ENCODE data around the gene ANXA11. TPM values are rescaled to one million over a fixed set of nuclear protein-coding genes. Genes with fewer than 3 reads are reported as not detected.
"Not testable (repeated sequence)": the region's sequence is repeated elsewhere in the genome, so short reads cannot be mapped to it uniquely, and the experiment has no call there.

Gene ANXA11
- total and polyA plus RNA-seq, 2 experiments from 2014 or later, result 42.3 to 70.0 TPM

GRCh38 chr10:80202934-80203834 lies 2.2 kb downstream of the ANXA11 start:
- no peaks in the 10 kb centered on the region for H3K9me3 Mint-ChIP-seq
- Histone ChIP-seq H3K9me2 (ENCODE audit: insufficient read depth) (no peaks in the 10 kb centered on the region), H3K36me3 (ENCODE audit: insufficient read depth) (no peaks in the 10 kb centered on the region; the same call in 1 of the 2 replicates), H3K27me3 (ENCODE audit: insufficient read depth) (peaks cover 24% of the 10 kb centered on the region), H3K27ac (ENCODE audit: low read depth) (peak overlapping the region; percentile 81), H3K4me3 (peak overlapping the region; percentile 73), H3F3A (replicated peaks; ENCODE audit: low read depth) (peaks cover 4% of the 10 kb centered on the region; the same call in 1 of the 2 replicates), H2AFZ (no peak overlapping the region), H3K4me2 (peak overlapping the region; percentile 88), H4K20me1 (replicated peaks; ENCODE audit: insufficient read depth) (peaks cover 19% of the 10 kb centered on the region), H3K4me1 (ENCODE audit: insufficient read depth) (peaks cover 43% of the 10 kb centered on the region), H3K79me2 (replicated peaks; ENCODE audit: insufficient read depth) (peaks cover 59% of the 10 kb centered on the region)
- TF ChIP-seq EZH2phosphoT487 (IDR thresholded peaks at IDR 0.05; ENCODE audit: unreplicated experiment) (no peak), ZNF331 (CRISPR knock-in tag; IDR thresholded peaks at IDR 0.05; ENCODE audit: low read depth) (no peak), JUNB (IDR thresholded peaks at IDR 0.05; ENCODE audit: unreplicated experiment) (no peak), ETS1 (IDR thresholded peaks at IDR 0.05) (no peak), POLR2AphosphoS5 (IDR thresholded peaks at IDR 0.05; ENCODE audit: low read depth) (no peak), CTCF (conservative IDR thresholded peaks at IDR 0.05; ENCODE audit: low read depth in 2 of 2) (peak; percentile 35 to 57), ZNF114 (CRISPR knock-in tag; IDR thresholded peaks at IDR 0.05) (no peak)
- DNase-seq (ENCODE audit: low spot score) (peak; percentile 65), ATAC-seq (peak; percentile 18)
- no peak overlapping the region; the same call in 1 of the 2 replicates for H3K27ac Mint-ChIP-seq
- H3K4me1 Mint-ChIP-seq, result peaks cover 56% of the 10 kb centered on the region
- H3K27me3 Mint-ChIP-seq (ENCODE audit: insufficient read depth, low read depth, poor library complexity), result peaks cover 19% of the 10 kb centered on the region
- H3K4me3 Mint-ChIP-seq, result peak overlapping the region; percentile 77
- H3K36me3 Mint-ChIP-seq (ENCODE audit: low read depth), result no peaks in the 10 kb centered on the region; the same call in 2 of the 3 replicates

- not testable (repeated sequence) for H3K4me3 ChIP-seq; H3K4me3 Mint-ChIP-seq; H3K36me3 Mint-ChIP-seq (ENCODE audit: low read depth); H3K9me2 ChIP-seq (ENCODE audit: insufficient read depth); H3K27ac Mint-ChIP-seq; ATAC-seq; H3K9me3 Mint-ChIP-seq; H3F3A ChIP-seq (replicated peaks; ENCODE audit: low read depth); H3K27ac ChIP-seq (ENCODE audit: low read depth); H3K4me2 ChIP-seq; H2AFZ ChIP-seq; DNase-seq (ENCODE audit: low spot score); H3K36me3 ChIP-seq (ENCODE audit: insufficient read depth)
- Mint-ChIP-seq H3K4me1 (peaks cover 52% of the 10 kb centered on the region), H3K27me3 (ENCODE audit: insufficient read depth, low read depth, poor library complexity) (peaks cover 19% of the 10 kb centered on the region)
- Histone ChIP-seq H3K27me3 (ENCODE audit: insufficient read depth) (peaks cover 18% of the 10 kb centered on the region), H3K79me2 (replicated peaks; ENCODE audit: insufficient read depth) (peaks cover 65% of the 10 kb centered on the region), H3K4me1 (ENCODE audit: insufficient read depth) (peaks cover 37% of the 10 kb centered on the region), H4K20me1 (replicated peaks; ENCODE audit: insufficient read depth) (peaks cover 19% of the 10 kb centered on the region)
Observed at GRCh38 chr10:80202530-80202929, 2.8 kb downstream of the ANXA11 start.

All from GM23338 (cell line).